ENCODE results near the gene NPY.

The NPY gene

GRCh38 chr7:24316340-24316739, 32.4 kb downstream of the NPY start:
- no peak for DNase-seq (ENCODE audit: low read depth in 3 of 3)

- DNase-seq (ENCODE audit: low read depth in 3 of 3): no peak
Observed at GRCh38 chr7:24318326-24318725, 34.3 kb downstream of the NPY start.

- no peak for DNase-seq (ENCODE audit: low read depth in 3 of 3)
Observed at GRCh38 chr7:24319209-24319608, 35.2 kb downstream of the NPY start.

GRCh38 chr7:24323961-24324480, 40.0 kb downstream of the NPY start:
- no peak for DNase-seq (ENCODE audit: low read depth in 3 of 3)

GRCh38 chr7:24325708-24326107, 41.7 kb downstream of the NPY start:
- no peak for DNase-seq (ENCODE audit: low read depth in 3 of 3)

GRCh38 chr7:24328050-24328449, 44.1 kb downstream of the NPY start:
- DNase-seq (ENCODE audit: low read depth in 3 of 3): no peak

- no peak for DNase-seq (ENCODE audit: low read depth in 3 of 3)
Observed at GRCh38 chr7:24328894-24329293, 44.9 kb downstream of the NPY start.

GRCh38 chr7:24334012-24334411, 50.0 kb downstream of the NPY start:
- DNase-seq (ENCODE audit: low read depth in 3 of 3): no peak

GRCh38 chr7:24334627-24335026, 50.6 kb downstream of the NPY start:
- no peak for DNase-seq (ENCODE audit: low read depth in 3 of 3)

GRCh38 chr7:24336461-24336860, 52.5 kb downstream of the NPY start:
- DNase-seq (ENCODE audit: low read depth in 3 of 3): peak in 1 of 3 donors; percentile 34

- DNase-seq (ENCODE audit: low read depth in 3 of 3): no peak
Observed at GRCh38 chr7:24337180-24337579, 53.2 kb downstream of the NPY start.

GRCh38 chr7:24339575-24339974, 55.6 kb downstream of the NPY start:
- DNase-seq (ENCODE audit: low read depth in 3 of 3): no peak

GRCh38 chr7:24340727-24341126, 56.7 kb downstream of the NPY start:
- DNase-seq (ENCODE audit: low read depth in 3 of 3): no peak

All from stimulated activated CD4-positive, alpha-beta T cell treated with anti-CD3 and anti-CD28 coated beads, TNF-alpha, amount 100 ng/mL, for 48 hours (primary cell).